Hepatocyte (in vitro differentiated cells): ENCODE measurements around the gene ALG8. TPM values are rescaled to one million over a fixed set of nuclear protein-coding genes. Genes with fewer than 3 reads are reported as not detected.

Source experiments
- DNase-seq: peaks from one replicate; pipeline ENCODE4 v3.0.0-alpha.2; 2016; ENCODE audit warnings: low spot score
- H2AFZ ChIP-seq: fragments of 200-600 bp; sonication (generic); 2 replicates; pipeline ENCODE4 v1.6.0; 2016; ENCODE audit warnings: antibody characterized with exemption, mild to moderate bottlenecking
- H3K27ac ChIP-seq: fragments of 200-600 bp; sonication (generic); 2 replicates; pipeline ENCODE4 v1.5.1; 2016; ENCODE audit warnings: mild to moderate bottlenecking
- H3K27me3 ChIP-seq: fragments of 200-600 bp; sonication (generic); 2 replicates; pipeline ENCODE4 v1.6.1; 2016
- H3K36me3 ChIP-seq: fragments of 200-600 bp; sonication (generic); replicated peaks from 2 replicates; pipeline ENCODE4 v1.5.1; 2016; ENCODE audit warnings: low read depth; ENCODE audit not compliant: insufficient read depth
- H3K4me1 ChIP-seq: fragments of 200-600 bp; sonication (generic); 2 replicates; pipeline ENCODE4 v1.5.1; 2016; ENCODE audit warnings: mild to moderate bottlenecking, moderate library complexity; ENCODE audit not compliant: insufficient read depth
- H3K4me2 ChIP-seq: fragments of 200-600 bp; sonication (generic); 2 replicates; pipeline ENCODE4 v1.6.0; 2016
- H3K4me3 ChIP-seq: fragments of 200-600 bp; sonication (generic); 2 replicates; pipeline ENCODE4 v1.5.1; 2016; ENCODE audit warnings: mild to moderate bottlenecking
- H3K79me2 ChIP-seq: fragments of 200-600 bp; sonication (generic); 2 replicates; pipeline ENCODE4 v1.6.0; 2017; ENCODE audit warnings: mild to moderate bottlenecking
- H3K9me2 ChIP-seq: fragments of 200-600 bp; sonication (generic); replicated peaks from 2 replicates; pipeline ENCODE4 v1.6.0; 2017; ENCODE audit warnings: mild to moderate bottlenecking; ENCODE audit not compliant: insufficient read depth
- H3K9me3 ChIP-seq: fragments of 200-600 bp; sonication (generic); 2 replicates; pipeline ENCODE4 v1.5.1; 2016; ENCODE audit warnings: low read depth, mild to moderate bottlenecking
- H4K20me1 ChIP-seq: fragments of 200-600 bp; sonication (generic); 2 replicates; pipeline ENCODE4 v1.6.0; 2016; ENCODE audit warnings: mild to moderate bottlenecking; ENCODE audit not compliant: insufficient read depth, poor library complexity, severe bottlenecking
- CTCF ChIP-seq: fragments of 200-600 bp; sonication (generic); IDR thresholded peaks from 2 replicates; pipeline ENCODE4 v1.5.1; 2016; ENCODE audit warnings: antibody characterized with exemption, mild to moderate bottlenecking; ENCODE audit not compliant: poor library complexity
- EZH2 ChIP-seq: fragments of 200-600 bp; sonication (generic); IDR thresholded peaks from 2 replicates; pipeline ENCODE4 v1.6.1; 2016; ENCODE audit warnings: antibody characterized with exemption, mild to moderate bottlenecking, borderline replicate concordance
- EZH2phosphoT487 ChIP-seq: fragments of 200-600 bp; sonication (generic); IDR thresholded peaks from one replicate; pipeline ENCODE4 v1.6.1; 2018; ENCODE audit warnings: antibody characterized with exemption, mild to moderate bottlenecking, low read depth, moderate library complexity; ENCODE audit not compliant: unreplicated experiment, severe bottlenecking
- WGBS: methylation state at CpG from one replicate; pipeline ENCODE4 v1.1.6; 2016; ENCODE audit warnings: low lambda C conversion rate; ENCODE audit errors: missing lambda C conversion rate; 5-methylcytosine and 5-hydroxymethylcytosine counted together
- polyA plus RNA-seq: library from polyadenylated mRNA; unstranded; fragments of >200 nt; fragmentation: Nextera tagmentation; extraction: Ambion mirVana; gene quantifications from 2 replicates; pipeline ENCODE4 v1.2.1, GENCODE V29; 2016
- total RNA-seq: library from RNA; depleted of rRNA; stranded (reverse); fragments of >200 nt; gene quantifications from 2 replicates; pipeline ENCODE4 v1.2.3, GENCODE V29; 2014

ALG8 gene
- total and polyA plus RNA-seq, 2 experiments from 2014 or later, result 43.1 to 74.3 TPM

GRCh38 chr11:78067704-78068103 is 71.7 kb downstream of the ALG8 start:
- Histone ChIP-seq H3K36me3 (no peaks in the 10 kb centered on the region), H2AFZ (no peak overlapping the region), H4K20me1 (no peaks in the 10 kb centered on the region), H3K9me2 (no peaks in the 10 kb centered on the region), H3K4me2 (no peak overlapping the region), H3K4me1 (peaks cover under 1% of the 10 kb centered on the region), H3K27me3 (no peaks in the 10 kb centered on the region), H3K4me3 (no peak overlapping the region), H3K9me3 (no peaks in the 10 kb centered on the region), H3K79me2 (peaks cover 22% of the 10 kb centered on the region), H3K27ac (no peak overlapping the region)
- WGBS, result 79% methylated on average over 4 of the region's 4 CpGs
- no peak for TF ChIP-seq EZH2
- no peak for TF ChIP-seq EZH2phosphoT487
- no peak for TF ChIP-seq CTCF
- DNase-seq, result no peak

DNA sequence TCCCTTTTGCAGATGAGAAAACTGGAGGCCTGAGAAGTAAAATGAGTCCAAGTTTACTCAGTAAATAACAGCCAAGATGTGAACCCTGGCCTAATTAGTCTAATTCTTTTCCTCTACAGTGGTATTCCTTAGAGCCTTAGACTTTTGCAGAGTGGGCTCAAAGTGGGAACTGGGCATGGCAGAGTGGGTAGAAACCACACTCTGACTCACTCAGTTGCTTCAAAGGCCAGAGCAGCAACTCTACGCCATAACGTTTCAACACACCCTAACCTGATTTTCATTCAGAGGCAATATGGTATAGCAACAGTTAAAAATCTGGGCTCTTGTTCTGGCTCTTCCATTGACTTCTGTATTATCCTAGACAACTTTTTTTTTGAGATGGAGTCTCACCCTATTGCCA is 73.0 kb downstream of the ALG8 start:
- Histone ChIP-seq H3K36me3 (no peaks in the 10 kb centered on the region), H3K9me2 (no peaks in the 10 kb centered on the region), H3K27me3 (no peaks in the 10 kb centered on the region), H4K20me1 (no peaks in the 10 kb centered on the region), H3K9me3 (no peaks in the 10 kb centered on the region), H3K4me1 (no peaks in the 10 kb centered on the region), H3K4me2 (no peak overlapping the region), H3K4me3 (no peak overlapping the region), H3K27ac (no peak overlapping the region), H3K79me2 (peaks cover 13% of the 10 kb centered on the region), H2AFZ (no peak overlapping the region)
- WGBS, result 87% methylated on average over 2 of the region's 2 CpGs
- DNase-seq, result no peak
- TF ChIP-seq CTCF (no peak), EZH2phosphoT487 (no peak), EZH2 (no peak)

GRCh38 chr11:78065203-78065602 is 74.2 kb downstream of the ALG8 start:
- Histone ChIP-seq H3K9me2 (no peaks in the 10 kb centered on the region), H3K4me2 (no peak overlapping the region), H3K36me3 (no peaks in the 10 kb centered on the region), H3K4me1 (no peaks in the 10 kb centered on the region), H3K27ac (no peak overlapping the region), H3K79me2 (peaks cover 2% of the 10 kb centered on the region), H3K4me3 (no peak overlapping the region), H3K27me3 (no peaks in the 10 kb centered on the region), H3K9me3 (no peaks in the 10 kb centered on the region), H2AFZ (no peak overlapping the region), H4K20me1 (no peaks in the 10 kb centered on the region)
- no peak for DNase-seq
- WGBS, result 93% methylated on average over 2 of the region's 2 CpGs
- TF ChIP-seq EZH2phosphoT487 (no peak), CTCF (no peak), EZH2 (no peak)
